Dedifferentiated amniotic fluid mesenchymal stem cell (primary cell): Measurements from ENCODE around the gene NAPEPLD.
A peak's percentile ranks its signal among the peaks of the same experiment; 100 is the strongest.
"Not testable (repeated sequence)": the region's sequence is repeated elsewhere in the genome, so short reads cannot be mapped to it uniquely, and the experiment has no call there.

Experiments
- DNase-seq: peaks from one replicate; pipeline ENCODE4 v3.0.0-alpha.2; 2016; ENCODE audit errors: extremely low spot score

Gene NAPEPLD

GRCh38 chr7:103148994-103149807, at the start of gene NAPEPLD:
Gene NAPEPLD, minus strand, starts transcription at chr7:103149099. Its CDS starts 20,323 bp downstream, at chr7:103128776.
- peak; percentile 84 for DNase-seq

- DNase-seq, result not testable (repeated sequence)
Measured at GRCh38 chr7:103198079-103198478, 49.2 kb upstream of the NAPEPLD start.

GRCh38 chr7:103195364-103195763, 46.5 kb upstream of the NAPEPLD start:
- DNase-seq, result not testable (repeated sequence)

- not testable (repeated sequence) for DNase-seq
Measured at GRCh38 chr7:103172415-103173146, 23.7 kb upstream of the NAPEPLD start.

DNA sequence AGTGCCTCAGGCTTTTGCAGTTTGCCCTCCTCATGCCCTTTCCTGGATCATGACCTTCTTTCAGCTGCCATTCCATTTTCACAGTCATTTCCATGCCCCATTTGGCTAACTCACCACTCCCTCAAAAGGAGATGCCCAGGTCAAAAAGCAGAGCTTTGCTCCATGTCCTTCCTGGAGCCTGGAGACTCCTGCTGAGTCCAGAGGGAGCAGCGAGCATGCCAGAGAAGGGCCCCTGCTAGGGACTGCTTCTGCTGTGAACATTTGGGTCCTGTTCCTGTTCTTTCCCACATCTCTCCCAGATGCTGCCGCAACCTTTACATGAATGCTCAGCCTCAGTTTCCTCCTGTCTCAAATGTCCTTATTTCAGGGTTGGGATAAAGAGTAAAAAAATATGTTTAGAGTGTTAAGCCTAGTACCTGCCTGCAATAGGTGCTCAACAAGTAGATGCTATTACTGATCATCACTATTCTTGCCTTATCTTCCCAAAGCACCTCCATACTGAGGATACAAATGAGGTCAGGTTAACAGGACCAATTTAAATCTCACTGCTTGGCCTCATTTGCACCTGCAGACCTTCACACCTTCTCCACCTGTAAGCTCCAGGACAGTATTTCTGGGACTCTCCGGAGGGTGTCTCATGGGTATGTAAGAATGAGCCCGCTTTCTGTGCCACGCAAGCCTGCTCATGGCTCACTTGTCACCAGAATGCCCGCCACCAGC, 23.0 kb upstream of the NAPEPLD start:
- DNase-seq, result not testable (repeated sequence)

- not testable (repeated sequence) for DNase-seq
Measured at GRCh38 chr7:103166921-103167544, 18.1 kb upstream of the NAPEPLD start.

- DNase-seq, result not testable (repeated sequence)
Measured at GRCh38 chr7:103163087-103163825, 14.4 kb upstream of the NAPEPLD start.

DNA sequence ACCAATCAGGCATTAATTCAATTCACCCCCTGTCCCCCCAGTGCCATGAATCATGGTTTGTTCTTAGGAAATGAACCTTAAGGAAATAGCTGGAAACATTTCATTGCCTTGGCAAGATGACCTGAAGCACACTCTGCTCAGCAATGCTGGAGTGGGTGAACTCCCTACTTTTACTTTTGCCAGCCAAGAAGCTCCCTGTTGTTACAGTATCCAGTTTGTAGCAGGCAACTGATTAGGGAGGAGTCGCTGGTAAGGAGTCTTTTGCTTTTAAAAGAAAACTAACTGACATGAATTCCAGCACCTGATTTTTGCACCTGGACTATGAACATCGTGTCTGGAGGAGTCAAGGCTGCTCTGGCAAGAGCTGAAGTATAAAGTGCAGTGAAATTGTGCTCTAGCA, 13.7 kb upstream of the NAPEPLD start:
- DNase-seq, result peak; percentile 31

DNA sequence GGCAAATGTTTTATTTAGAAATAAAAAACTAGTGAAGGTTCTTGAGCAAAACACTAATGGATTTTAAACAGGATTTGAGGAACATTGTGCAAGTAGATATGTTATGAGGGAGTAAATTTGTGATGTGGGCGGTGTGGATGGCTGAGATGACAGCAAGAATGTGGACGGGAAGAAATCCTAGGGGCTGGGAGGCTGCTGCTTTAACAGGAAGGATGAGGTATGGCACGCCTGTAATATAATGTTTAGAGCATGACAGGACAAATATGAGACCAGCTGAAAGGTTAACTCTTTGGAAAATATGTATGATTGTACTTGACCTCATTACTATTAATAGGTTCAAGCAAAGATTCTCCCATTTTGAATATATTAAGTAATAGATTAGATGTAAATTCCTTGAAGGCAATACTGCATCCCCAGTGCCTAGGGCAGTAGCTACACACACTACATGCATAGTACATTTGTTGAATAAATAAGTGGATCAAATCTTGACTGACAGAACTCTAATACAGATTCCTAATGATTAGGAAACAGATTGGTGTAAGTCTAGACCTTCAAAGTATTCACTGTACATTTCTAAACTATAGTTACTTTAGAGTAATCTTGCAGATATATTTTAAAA, 13.2 kb upstream of the NAPEPLD start:
- DNase-seq, result not testable (repeated sequence)

- not testable (repeated sequence) for DNase-seq
Measured at GRCh38 chr7:103159072-103159471, 10.2 kb upstream of the NAPEPLD start.

- DNase-seq, result not testable (repeated sequence)
Measured at GRCh38 chr7:103155331-103156024, 6.6 kb upstream of the NAPEPLD start.

GRCh38 chr7:103154042-103154441, 5.1 kb upstream of the NAPEPLD start:
- no peak for DNase-seq

DNA sequence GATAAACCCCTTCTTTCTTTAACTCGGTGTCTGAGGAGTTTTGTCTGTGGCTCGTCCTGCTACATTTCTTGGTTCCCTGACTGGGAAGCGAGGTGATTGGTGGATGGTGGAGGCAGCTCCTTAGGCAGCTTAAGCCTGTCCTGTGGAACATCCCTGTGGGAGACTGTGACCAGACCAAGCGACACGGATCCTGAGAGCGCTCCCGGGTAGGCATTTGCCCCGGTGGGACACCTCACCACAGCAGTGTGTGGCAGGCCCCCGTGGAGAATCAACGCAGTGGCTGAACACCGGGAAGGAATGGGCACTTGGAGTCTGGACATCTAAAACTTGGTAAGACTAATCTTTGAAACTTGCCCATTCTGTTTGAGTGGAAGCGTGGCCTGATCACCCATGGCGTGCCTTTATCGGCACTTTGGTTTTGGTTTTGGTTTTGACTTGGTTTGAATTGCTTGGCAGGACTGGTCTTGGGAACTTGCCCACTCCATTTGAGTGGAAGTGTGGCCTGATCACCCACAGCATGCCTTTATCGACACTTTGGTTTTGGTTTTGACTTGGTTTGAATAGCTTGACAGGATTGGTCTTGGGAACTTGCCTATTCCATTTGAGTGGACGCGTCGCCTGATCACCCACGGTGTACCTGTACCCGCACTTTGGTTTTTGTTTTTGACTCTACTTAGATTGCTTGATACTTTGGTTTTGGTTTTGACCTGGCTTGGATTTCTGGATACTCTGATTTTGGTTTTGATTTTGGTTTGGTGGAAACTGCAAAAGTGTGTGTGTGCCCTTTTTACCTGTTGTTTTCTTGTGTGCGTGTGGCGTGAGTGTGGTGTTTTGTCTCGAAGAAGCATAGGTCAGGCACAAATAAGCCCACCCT, 4.1 kb upstream of the NAPEPLD start:
- DNase-seq, result not testable (repeated sequence)

- DNase-seq, result not testable (repeated sequence)
Measured at GRCh38 chr7:103151993-103152676, 3.2 kb upstream of the NAPEPLD start.

DNA sequence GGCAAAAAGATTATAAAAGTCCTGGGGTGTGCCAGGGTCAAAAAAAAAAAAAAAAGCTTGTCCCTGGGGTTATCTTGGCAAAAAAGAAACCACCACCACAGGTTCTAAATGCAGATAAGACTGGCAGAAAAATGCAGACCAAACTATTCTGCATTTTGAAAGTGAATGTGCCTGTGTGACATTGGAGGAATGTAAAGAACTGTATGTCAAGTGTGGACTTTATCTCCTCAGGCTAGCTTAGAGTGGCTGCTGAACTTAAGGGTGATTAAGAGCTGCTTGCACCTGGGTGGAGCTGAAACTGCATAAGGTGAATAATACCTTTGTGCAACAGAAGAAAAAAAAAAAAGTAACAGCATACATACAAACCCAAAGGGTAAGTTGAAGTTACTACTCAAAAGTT, 1.3 kb upstream of the NAPEPLD start:
- DNase-seq, result no peak

- no peak for DNase-seq
Measured at GRCh38 chr7:103149808-103150180, 895 bp upstream of the NAPEPLD start.

DNA sequence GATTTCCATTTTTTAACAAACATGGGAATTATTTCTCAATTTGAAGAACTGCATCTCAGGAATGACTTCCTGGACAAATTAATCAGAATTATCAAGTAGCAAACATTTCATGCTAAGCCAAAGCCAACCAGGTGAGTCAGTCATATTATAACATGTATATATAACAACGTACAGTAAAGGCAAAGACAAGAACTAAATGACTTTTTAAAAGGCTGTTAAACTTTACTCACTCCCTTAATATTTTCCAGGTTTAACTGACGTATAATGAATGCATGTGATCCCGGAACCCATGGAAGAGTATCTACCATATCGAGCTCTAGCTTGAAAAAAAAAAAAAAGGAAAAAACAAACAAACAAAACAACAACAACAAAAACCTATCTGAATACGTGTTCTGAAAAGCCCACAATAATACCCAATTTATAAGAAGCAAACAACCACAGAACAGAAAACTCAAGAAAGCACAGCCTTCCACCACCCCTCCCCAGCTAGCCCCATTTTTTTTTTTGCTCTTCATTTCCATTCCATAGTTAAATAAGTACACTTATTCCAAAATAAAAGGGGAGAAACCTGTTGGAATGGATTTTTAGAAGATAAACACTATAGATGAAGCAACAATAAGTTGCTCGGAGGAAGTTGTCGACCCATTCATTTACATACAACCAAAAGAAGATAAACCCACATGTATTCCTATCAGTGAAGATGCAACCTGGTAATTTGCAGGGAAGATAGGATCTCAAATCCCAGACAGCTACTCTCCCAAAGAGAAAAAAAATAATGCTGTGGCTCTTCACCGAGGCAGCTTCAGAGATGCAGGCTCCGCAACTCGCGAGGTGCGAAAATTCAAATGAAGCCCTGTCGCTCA, 537 bp downstream of the NAPEPLD start:
- no peak for DNase-seq
